K562 (cell line): ENCODE measurements around the gene DAB2IP. TPM values are rescaled to one million over a fixed set of nuclear protein-coding genes. Genes with fewer than 3 reads are reported as not detected.

Experiments
- ATAC-seq: fragments of 200-7000 bp; cut with Tn5 transposase; 3 replicates; pipeline ENCODE4 v1.9.1; 2020; ENCODE audit warnings: moderate library complexity
- BruUV-seq: library from RNA; stranded (reverse); fragments of 400-500 nt; replicated peaks from 2 replicates; lab custom pipeline; 2021; lab: Mats Ljungman, UMichigan
- CTCF ChIA-PET: fragments of 300-600 bp; formaldehyde crosslinking; extraction: SDS; loops from one replicate; lab custom pipeline; 2021; ENCODE audit warnings: low intra/inter-chr PET ratio; lab: Yijun Ruan, JAX
- POLR2A ChIA-PET: fragments of 300-600, 350-650 bp; sonication (Branson Sonifier 250); formaldehyde crosslinking; extraction: SDS; loops from one replicate; lab custom pipeline; 2021; ENCODE audit warnings: antibody characterized with exemption, inconsistent platforms; lab: Yijun Ruan, JAX
- DNase-seq, 4 experiments: peaks; one replicate each; pipeline versions ENCODE4 v3.0.0 to v3.0.0-alpha.2; 2011 to 2018; ENCODE audit warnings: low spot score in 3 of 4, mixed read lengths in 3 of 4; ENCODE audit errors: extremely low read depth in 1 of 4
- FAIRE-seq: peaks from 2 replicates; lab custom pipeline; 2011; peaks lifted over from hg19 to GRCh38; lab: Jason Lieb, UNC
- H2AFZ ChIP-seq: 2 replicates; pipeline ENCODE4 v1.6.0; 2011; ENCODE audit warnings: low read depth, low read length, control low read depth, inconsistent platforms
- H3K27ac ChIP-seq: fragments of 200-600 bp; 3 replicates; pipeline ENCODE4 v1.8.0; 2011; ENCODE audit warnings: low read depth, mild to moderate bottlenecking, control low read depth, inconsistent platforms, low read length, moderate library complexity, mixed read lengths; ENCODE audit errors: extremely low read depth
- H3K27me3 ChIP-seq, 2 experiments: fragments of 300-600 bp in 1 of 2; 2 replicates in 1 of 2; 3 replicates in 1 of 2; pipeline versions ENCODE4 v1.6.0 to v1.8.0; 2011; ENCODE audit warnings: inconsistent platforms in 2 of 2, low read length in 2 of 2, mild to moderate bottlenecking in 1 of 2, mixed read lengths in 1 of 2, moderate library complexity in 1 of 2; ENCODE audit not compliant: control insufficient read depth in 2 of 2, insufficient read depth in 2 of 2
- H3K36me3 ChIP-seq: fragments of 300-600 bp; 3 replicates; pipeline ENCODE4 v1.8.0; 2011; ENCODE audit warnings: mild to moderate bottlenecking, low read length, inconsistent platforms; ENCODE audit not compliant: control insufficient read depth, insufficient read depth
- H3K4me1 ChIP-seq, 2 experiments: fragments of 200-600 bp in 1 of 2; replicated peaks in 1 of 2; 2 replicates in 1 of 2; 3 replicates in 1 of 2; pipeline versions ENCODE4 v1.5.1 to v1.8.0; 2011; ENCODE audit warnings: inconsistent platforms in 2 of 2, low read length in 2 of 2, mild to moderate bottlenecking in 1 of 2, mixed read lengths in 1 of 2, moderate library complexity in 1 of 2; ENCODE audit not compliant: control insufficient read depth in 2 of 2, insufficient read depth in 2 of 2
- H3K4me2 ChIP-seq: 2 replicates; pipeline ENCODE4 v1.6.1; 2011; ENCODE audit warnings: low read length, control low read depth, inconsistent platforms, mixed read lengths; ENCODE audit not compliant: insufficient read depth
- H3K4me3 ChIP-seq: fragments of 200-600 bp; sonication (generic), shearing (Covaris generic); 2 replicates; pipeline ENCODE4 v1.5.1; 2016; ENCODE audit warnings: control low read depth, inconsistent platforms
- H3K79me2 ChIP-seq: fragments of 200-600 bp; 3 replicates; pipeline ENCODE4 v1.8.0; 2011; ENCODE audit warnings: low read length, inconsistent platforms; ENCODE audit not compliant: control insufficient read depth, insufficient read depth
- H3K9ac ChIP-seq, 2 experiments: 2 replicates each; pipeline versions ENCODE4 v1.6.0 to v1.6.1; 2011; ENCODE audit warnings: low read depth in 2 of 2, low read length in 2 of 2, control low read depth in 1 of 2, inconsistent platforms in 1 of 2, mild to moderate bottlenecking in 1 of 2, mixed read lengths in 1 of 2; ENCODE audit not compliant: insufficient read depth in 1 of 2
- H3K9me1 ChIP-seq: one replicate; pipeline ENCODE4 v1.6.0; 2011; ENCODE audit warnings: inconsistent platforms, mild to moderate bottlenecking, low read length, moderate library complexity; ENCODE audit not compliant: control insufficient read depth, insufficient read depth
- H3K9me3 ChIP-seq: replicated peaks from 2 replicates; pipeline ENCODE4 v1.5.1; 2011; ENCODE audit warnings: low read depth, low read length, inconsistent platforms; ENCODE audit not compliant: control insufficient read depth, insufficient read depth
- H4K20me1 ChIP-seq: replicated peaks from 2 replicates; pipeline ENCODE4 v1.6.1; 2011; ENCODE audit warnings: low read length, inconsistent platforms, mixed read lengths; ENCODE audit not compliant: control insufficient read depth, insufficient read depth
- BHLHE40 ChIP-seq: IDR thresholded peaks from 2 replicates; pipeline ENCODE4 v1.6.1; 2011; ENCODE audit warnings: low read length, improper control_type of control experiment
- EZH2 ChIP-seq: IDR thresholded peaks from 2 replicates; pipeline ENCODE4 v1.6.1; 2012; ENCODE audit warnings: low read depth, mild to moderate bottlenecking, inconsistent platforms, low read length, borderline replicate concordance
- PHB ChIP-seq: fragments of 250-450 bp; sonication (Bioruptor Pico); IDR thresholded peaks from 2 replicates; pipeline ENCODE4 v1.5.0; 2021
- WGBS: fragments of 100-300 bp; shearing (Covaris generic); methylation state at CpG from one replicate; pipeline ENCODE4 v1.1.6; 2016; ENCODE audit warnings: low coverage, mixed read lengths; ENCODE audit not compliant: insufficient coverage; ENCODE audit errors: missing lambda C conversion rate; 5-methylcytosine and 5-hydroxymethylcytosine counted together
- in situ Hi-C: fragments of 300-500 bp; cut with MboI; formaldehyde crosslinking; loops from 4 replicates; pipeline ENCODE4 v1.15.0; 2018; ENCODE audit warnings: inconsistent platforms, mixed read lengths
- intact Hi-C: fragments of 100-400 bp; cut with micrococcal nuclease; formaldehyde crosslinking; loops from 2 replicates; pipeline ENCODE4 v1.14.2; 2022
- polyA plus RNA-seq, 8 experiments: library from polyadenylated mRNA; depleted of rRNA in 4 of 8; stranded (reverse) in 5 of 8; unstranded in 3 of 8; fragments of >200 nt; fragmentation: Nextera tagmentation in 2 of 8; fragmentation: Illumina TruSeq in 1 of 8; extraction: Ambion mirVana in 2 of 8; extraction: Trizol in 1 of 8; gene quantifications; 2 replicates each; pipeline versions ENCODE4 v1.2.1 to v1.2.3, GENCODE V29; 2011 to 2014; ENCODE audit warnings: inconsistent platforms in 1 of 8, missing spikeins in 1 of 8
- total RNA-seq, 7 experiments: library from RNA; depleted of rRNA in 6 of 7; stranded (reverse); fragments of >200 nt in 6 of 7; fragmentation: Illumina TruSeq in 2 of 7; extraction: Trizol in 2 of 7; gene quantifications; 2 replicates each; pipeline versions ENCODE4 v1.2.1 to v1.2.3, GENCODE V29; 2011 to 2021; ENCODE audit warnings: low replicate concordance in 1 of 7

Gene DAB2IP
- total and polyA plus RNA-seq, 9 of the 15 experiments (the other 6 are each of a cell fraction or from before 2014, with no cell fraction given): 0.04 to 0.31 (median 0.08) TPM; not detected in 5

DNA sequence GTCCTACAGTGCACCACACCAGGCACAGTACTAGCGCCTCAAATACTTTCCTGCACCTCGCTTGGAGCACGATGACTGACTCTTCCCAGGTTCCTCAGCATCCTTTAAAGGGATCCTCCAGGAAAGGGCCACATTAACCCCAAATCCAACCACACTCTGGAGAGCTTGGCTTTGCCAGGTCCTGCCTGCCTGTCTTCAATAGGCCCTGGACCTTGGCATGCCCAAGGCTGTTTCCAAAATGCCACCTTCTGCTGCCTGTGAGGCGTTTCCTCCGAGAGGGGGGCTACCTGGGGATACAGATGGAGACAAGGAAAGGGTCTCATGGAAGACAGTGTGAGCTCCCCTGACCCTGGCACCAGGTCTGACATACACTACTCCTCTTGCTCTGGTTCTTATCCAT, 169.9 kb downstream of the DAB2IP start (continued):
- no peak for TF ChIP-seq EZH2

- ChIA-PET POLR2A (interaction anchor here (0.6 to 1.4 kb wide), 4 partner anchors 9 to 458 kb away, joined by 3 to 6 read pairs (median 4); no protein-coding TSS in a partner anchor), CTCF (interaction anchor here (0.6 kb wide), 1 partner anchor 43 kb away, joined by 3 read pairs; no protein-coding TSS in a partner anchor)
- Histone ChIP-seq H3K79me2 (no peaks in the 10 kb centered on the region), H3K4me2 (no peak overlapping the region), H3K27me3 (peaks cover 8 to 49% of the 10 kb centered on the region in 2 experiments; a peak in 4 of 5 replicates), H2AFZ (no peak overlapping the region), H4K20me1 (peaks cover 5% of the 10 kb centered on the region; the same call in 1 of the 2 replicates), H3K4me1 (peaks cover 5 to 11% of the 10 kb centered on the region in 2 experiments; a peak in 4 of 5 replicates), H3K9ac (no peak overlapping the region), H3K9me3 (no peaks in the 10 kb centered on the region), H3K4me3 (no peak overlapping the region), H3K9me1 (no peaks in the 10 kb centered on the region), H3K36me3 (no peaks in the 10 kb centered on the region), H3K27ac (no peak overlapping the region)
- ATAC-seq (no peak), FAIRE-seq (no peak), DNase-seq (no peak)
- WGBS: 5% methylated on average over 25 of the region's 34 CpGs
- intact Hi-C loops: no loop called here
- no TSS peak for BruUV-seq
- in situ Hi-C loops: no loop called here
- TF ChIP-seq PHB (no peak), BHLHE40 (0 out of 2 replicates have a peak, but pooled peaks have one; percentile 20)
These were observed 171.0 kb downstream of the DAB2IP start for GRCh38 chr9:121822093-121823085.
